HCT116 (cell line): ENCODE measurements around the gene C11orf58.
A peak's percentile ranks its signal among the peaks of the same experiment; 100 is the strongest.

Source experiments
- RAD21 ChIP-seq: IDR thresholded peaks from 2 replicates; pipeline ENCODE4 v1.6.1; 2012; ENCODE audit warnings: low read depth, mild to moderate bottlenecking
- TF ChIP-seq, protein P1 (sequence below), 3 experiments: fragments of 200-600 bp in 1 of 3; sonication (generic) in 1 of 3; IDR thresholded peaks in 2 of 3; conservative IDR thresholded peaks in 1 of 3; 2 replicates each; pipeline ENCODE4 v1.5.1; 2012 to 2017; ENCODE audit warnings: low read depth in 2 of 3, low read length in 2 of 3, antibody characterized with exemption in 1 of 3, borderline replicate concordance in 1 of 3, control low read depth in 1 of 3, mild to moderate bottlenecking in 1 of 3, mixed read lengths in 1 of 3, mixed run types in 1 of 3, moderate library complexity in 1 of 3; ENCODE audit not compliant: insufficient read depth in 1 of 3

DNA sequence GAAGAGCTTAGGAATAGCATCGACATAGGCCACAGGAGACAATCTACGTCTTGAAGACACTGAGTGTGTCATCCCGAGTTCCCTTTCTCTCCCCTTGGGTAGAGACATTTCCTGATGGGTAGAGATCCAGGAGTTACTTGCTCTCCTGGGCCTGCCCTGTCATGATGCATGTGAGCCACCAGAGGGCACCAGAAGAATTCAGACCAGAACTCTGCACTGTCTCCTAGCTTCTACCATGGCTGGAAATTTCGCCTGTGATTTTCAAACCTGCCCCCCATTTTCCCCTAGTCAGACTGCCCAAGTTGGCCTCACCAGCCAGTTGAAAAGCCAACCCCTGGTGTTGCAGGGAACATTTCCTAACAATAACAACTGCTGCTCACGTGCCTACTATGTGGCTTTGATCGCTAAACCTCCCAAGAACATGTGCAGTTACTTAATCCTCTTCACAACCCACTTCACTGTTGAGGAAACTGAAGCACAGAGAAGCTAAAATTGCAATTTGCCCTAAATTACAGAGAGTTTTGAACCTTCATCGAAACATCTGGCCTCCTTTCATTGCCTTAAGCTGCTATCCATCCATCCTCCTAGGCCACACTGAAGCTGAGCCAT, 47.2 kb downstream of the C11orf58 start:
- peak; percentile 89 for TF ChIP-seq RAD21
- TF ChIP-seq, protein P1, sequence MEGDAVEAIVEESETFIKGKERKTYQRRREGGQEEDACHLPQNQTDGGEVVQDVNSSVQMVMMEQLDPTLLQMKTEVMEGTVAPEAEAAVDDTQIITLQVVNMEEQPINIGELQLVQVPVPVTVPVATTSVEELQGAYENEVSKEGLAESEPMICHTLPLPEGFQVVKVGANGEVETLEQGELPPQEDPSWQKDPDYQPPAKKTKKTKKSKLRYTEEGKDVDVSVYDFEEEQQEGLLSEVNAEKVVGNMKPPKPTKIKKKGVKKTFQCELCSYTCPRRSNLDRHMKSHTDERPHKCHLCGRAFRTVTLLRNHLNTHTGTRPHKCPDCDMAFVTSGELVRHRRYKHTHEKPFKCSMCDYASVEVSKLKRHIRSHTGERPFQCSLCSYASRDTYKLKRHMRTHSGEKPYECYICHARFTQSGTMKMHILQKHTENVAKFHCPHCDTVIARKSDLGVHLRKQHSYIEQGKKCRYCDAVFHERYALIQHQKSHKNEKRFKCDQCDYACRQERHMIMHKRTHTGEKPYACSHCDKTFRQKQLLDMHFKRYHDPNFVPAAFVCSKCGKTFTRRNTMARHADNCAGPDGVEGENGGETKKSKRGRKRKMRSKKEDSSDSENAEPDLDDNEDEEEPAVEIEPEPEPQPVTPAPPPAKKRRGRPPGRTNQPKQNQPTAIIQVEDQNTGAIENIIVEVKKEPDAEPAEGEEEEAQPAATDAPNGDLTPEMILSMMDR (IDR thresholded peaks at IDR 0.05 in 2 of 3, conservative IDR thresholded peaks at IDR 0.05 in 1 of 3; ENCODE audit: borderline replicate concordance in 1 of 3, insufficient read depth in 1 of 3, low read depth in 2 of 3, low read length in 2 of 3): peak; percentile 84 to 94 (median 93)
